Stimulated activated CD8-positive, alpha-beta memory T cell treated with anti-CD3 and anti-CD28 coated beads, Interleukin-15, amount 100 ng/mL, for 4 hours (primary cell): ENCODE results near the gene STUB1.
A peak's percentile ranks its signal among the peaks of the same experiment; 100 is the strongest.

Source experiments
- DNase-seq, 2 donors: peaks; one replicate each; pipeline ENCODE4 v3.0.0-alpha.2; 2020; ENCODE audit warnings: low read depth in 2 of 2

STUB1 gene

GRCh38 chr16:694187-694862 is 14.1 kb downstream of the STUB1 start:
- DNase-seq, result no peak

- no peak for DNase-seq
Measured at GRCh38 chr16:694863-695354, 14.7 kb downstream of the STUB1 start.

- DNase-seq, result peak; percentile 43 to 49
Measured at GRCh38 chr16:695355-696089, 15.3 kb downstream of the STUB1 start.

- DNase-seq, result no peak
Measured at GRCh38 chr16:698911-699671, 18.9 kb downstream of the STUB1 start.

- no peak for DNase-seq
Measured at GRCh38 chr16:700684-701584, 20.7 kb downstream of the STUB1 start.

GRCh38 chr16:702341-702740 is 22.1 kb downstream of the STUB1 start:
- DNase-seq, result no peak

GRCh38 chr16:703406-703805 is 23.2 kb downstream of the STUB1 start:
- no peak for DNase-seq

GRCh38 chr16:704047-704446 is 23.8 kb downstream of the STUB1 start:
- no peak for DNase-seq

GRCh38 chr16:704552-705380 is 24.6 kb downstream of the STUB1 start:
- no peak for DNase-seq

GRCh38 chr16:705431-706188 is 25.4 kb downstream of the STUB1 start, which contains the start of gene FBXL16:
Gene FBXL16, minus strand, starts transcription at chr16:705801. Its CDS starts 8,396 bp downstream, at chr16:697405.
- no peak for DNase-seq

GRCh38 chr16:706189-707061 is 26.2 kb downstream of the STUB1 start:
- no peak for DNase-seq

GRCh38 chr16:707062-707538 is 26.9 kb downstream of the STUB1 start:
- no peak for DNase-seq

GRCh38 chr16:708019-708418 is 27.8 kb downstream of the STUB1 start:
- no peak for DNase-seq

GRCh38 chr16:708959-709358 is 28.7 kb downstream of the STUB1 start:
- no peak for DNase-seq

GRCh38 chr16:709566-710499 is 29.6 kb downstream of the STUB1 start:
- DNase-seq, result no peak

- DNase-seq, result no peak
Measured at GRCh38 chr16:710500-711075, 30.4 kb downstream of the STUB1 start.

GRCh38 chr16:711084-711483 is 30.9 kb downstream of the STUB1 start:
- DNase-seq, result no peak
